Neuronal stem cell (in vitro differentiated cells): ENCODE data around the gene RNF166.
A peak's percentile ranks its signal among the peaks of the same experiment; 100 is the strongest.

Experiments used
- DNase-seq: peaks from one replicate; pipeline ENCODE4 v3.0.0-alpha.2; 2013; ENCODE audit warnings: low spot score
- H2AFZ ChIP-seq: one replicate; pipeline ENCODE4 v1.6.1; 2013; ENCODE audit warnings: mild to moderate bottlenecking, low read length, inconsistent platforms
- H2AK5ac ChIP-seq: 2 replicates; pipeline ENCODE4 v1.6.1; 2013; ENCODE audit warnings: low read depth, mild to moderate bottlenecking, inconsistent platforms, low read length, moderate library complexity, mixed read lengths
- H2BK120ac ChIP-seq: 2 replicates; pipeline ENCODE4 v1.6.1; 2013; ENCODE audit warnings: low read depth, mild to moderate bottlenecking, inconsistent platforms, low read length, moderate library complexity, mixed read lengths
- H2BK12ac ChIP-seq: one replicate; pipeline ENCODE4 v1.6.1; 2013; ENCODE audit warnings: low read length, inconsistent platforms
- H2BK15ac ChIP-seq: 2 replicates; pipeline ENCODE4 v1.6.1; 2013; ENCODE audit warnings: mild to moderate bottlenecking, low read length, inconsistent platforms, mixed read lengths
- H2BK5ac ChIP-seq: one replicate; pipeline ENCODE4 v1.6.1; 2013; ENCODE audit warnings: inconsistent platforms, mild to moderate bottlenecking, low read length, moderate library complexity
- H3K14ac ChIP-seq: one replicate; pipeline ENCODE4 v1.6.1; 2013; ENCODE audit warnings: low read length, inconsistent platforms
- H3K18ac ChIP-seq: 2 replicates; pipeline ENCODE4 v1.6.1; 2013; ENCODE audit warnings: low read length, inconsistent platforms
- H3K23ac ChIP-seq: 2 replicates; pipeline ENCODE4 v1.6.1; 2013; ENCODE audit warnings: low read depth, mild to moderate bottlenecking, mixed read lengths, low read length, inconsistent platforms; ENCODE audit not compliant: poor library complexity
- H3K27ac ChIP-seq: replicated peaks from 3 replicates; pipeline ENCODE4 v1.5.1; 2013; ENCODE audit warnings: low read length, inconsistent platforms
- H3K27me3 ChIP-seq, 3 experiments: 2 replicates each; pipeline ENCODE4 v1.6.1; 2013; ENCODE audit warnings: low read length in 3 of 3, mild to moderate bottlenecking in 2 of 3, inconsistent platforms in 1 of 3, low read depth in 1 of 3, mixed read lengths in 1 of 3, moderate library complexity in 1 of 3; ENCODE audit not compliant: control insufficient read depth in 3 of 3, insufficient read depth in 3 of 3
- H3K36me3 ChIP-seq, 2 donors: replicated peaks in 1 of 2; 2 replicates each; pipeline ENCODE4 v1.6.1; 2013; ENCODE audit warnings: low read length in 2 of 2; ENCODE audit not compliant: control insufficient read depth in 2 of 2, insufficient read depth in 2 of 2
- H3K4ac ChIP-seq: 2 replicates; pipeline ENCODE4 v1.6.1; 2013; ENCODE audit warnings: inconsistent platforms, mild to moderate bottlenecking, low read length, moderate library complexity
- H3K4me1 ChIP-seq, 2 donors: 1 replicate in 1 of 2; 2 replicates in 1 of 2; pipeline ENCODE4 v1.6.1; 2013; ENCODE audit warnings: low read length in 2 of 2, low read depth in 1 of 2; ENCODE audit not compliant: control insufficient read depth in 2 of 2, insufficient read depth in 1 of 2
- H3K4me2 ChIP-seq: one replicate; pipeline ENCODE4 v1.6.1; 2013; ENCODE audit warnings: mild to moderate bottlenecking, low read length, inconsistent platforms; ENCODE audit not compliant: insufficient read depth, poor library complexity, severe bottlenecking
- H3K4me3 ChIP-seq, 2 donors: 2 replicates each; pipeline ENCODE4 v1.5.1; 2013; ENCODE audit warnings: low read length in 2 of 2, mild to moderate bottlenecking in 2 of 2, inconsistent platforms in 1 of 2, moderate library complexity in 1 of 2
- H3K79me1 ChIP-seq: one replicate; pipeline ENCODE4 v1.6.1; 2013; ENCODE audit warnings: low read depth, mild to moderate bottlenecking, inconsistent platforms, low read length, moderate library complexity
- H3K9ac ChIP-seq: one replicate; pipeline ENCODE4 v1.6.1; 2013; ENCODE audit warnings: mild to moderate bottlenecking, low read depth, low read length, inconsistent platforms; ENCODE audit not compliant: poor library complexity
- H3K9me3 ChIP-seq, 2 donors: replicated peaks in 1 of 2; 2 replicates each; pipeline versions ENCODE3 to v1.6.1; 2013; ENCODE audit warnings: low read length in 2 of 2, mild to moderate bottlenecking in 2 of 2, inconsistent platforms in 1 of 2, low read depth in 1 of 2, mixed read lengths in 1 of 2, moderate library complexity in 1 of 2; ENCODE audit not compliant: control insufficient read depth in 2 of 2, insufficient read depth in 1 of 2
- H4K8ac ChIP-seq: one replicate; pipeline ENCODE4 v1.6.1; 2013; ENCODE audit warnings: low read depth, mild to moderate bottlenecking, inconsistent platforms, low read length, moderate library complexity
- H4K91ac ChIP-seq: one replicate; pipeline ENCODE4 v1.6.1; 2013; ENCODE audit warnings: low read length, low read depth, mild to moderate bottlenecking, inconsistent platforms; ENCODE audit not compliant: poor library complexity
- WGBS, 2 donors: extraction: QIAGEN DNeasy Blood & Tissue Kit; methylation state at CpG; one replicate each; pipeline ENCODE4 v1.1.7; 2013; ENCODE audit warnings: missing lambda C conversion rate in 2 of 2, mixed read lengths in 1 of 2; ENCODE audit not compliant: insufficient read length in 2 of 2, insufficient replicate concordance in 1 of 2; ENCODE audit errors: extremely low coverage in 2 of 2; 5-methylcytosine and 5-hydroxymethylcytosine counted together

The RNF166 gene

DNA sequence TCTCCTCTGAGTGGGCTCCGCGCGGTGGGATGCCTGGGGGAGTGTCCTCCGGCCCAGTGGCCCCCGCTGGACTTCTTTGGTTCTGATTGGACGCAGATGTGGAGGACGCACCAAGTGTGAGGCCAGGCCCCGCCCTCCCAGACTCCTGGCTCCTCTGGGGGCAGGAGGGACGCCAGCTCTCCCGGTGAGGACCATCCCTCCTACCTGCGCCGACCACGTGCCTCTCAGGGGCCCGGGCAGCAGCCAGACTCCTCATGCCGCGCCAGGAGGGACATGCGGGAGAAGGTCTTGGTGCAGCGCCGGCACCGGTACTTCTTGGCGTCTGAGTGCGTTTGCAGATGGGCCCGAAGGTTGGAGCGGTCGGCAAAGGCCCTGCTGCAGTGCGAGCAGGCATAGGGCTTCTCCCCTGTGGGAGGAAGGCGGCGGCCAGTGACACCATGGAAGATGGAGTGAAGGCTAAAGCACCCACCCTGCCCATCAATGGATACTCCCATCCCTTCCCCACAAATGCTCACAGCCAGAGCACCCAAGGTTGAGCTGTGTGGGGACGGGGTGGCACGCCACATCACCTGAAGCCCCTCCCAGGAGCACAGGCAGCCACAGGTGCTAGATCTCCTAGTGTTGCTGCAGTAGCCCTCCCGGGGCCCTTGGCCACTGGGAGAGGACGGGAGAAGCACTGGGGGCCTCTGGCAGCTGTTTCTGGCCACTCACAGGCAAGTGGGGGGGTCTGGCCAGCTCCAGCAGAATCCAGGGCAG is 27.8 kb downstream of the RNF166 start:
- Histone ChIP-seq H3K4me1 (peaks cover 4% of the 10 kb centered on the region in 2 donors), H2AFZ (no peak overlapping the region), H3K18ac (peak overlapping the region; percentile 72), H2AK5ac (peak overlapping the region; percentile 8), H3K27me3 (no peaks in the 10 kb centered on the region), H3K79me1 (no peaks in the 10 kb centered on the region), H3K14ac (no peak overlapping the region), H3K4me3 (no peak overlapping the region), H2BK120ac (no peak overlapping the region), H3K9me3 (no peaks in the 10 kb centered on the region), H2BK12ac (no peak overlapping the region), H2BK5ac (no peak overlapping the region), H4K8ac (no peak overlapping the region), H3K23ac (no peak overlapping the region), H3K4ac (no peak overlapping the region), H3K36me3 (no peaks in the 10 kb centered on the region), H3K27ac (no peak overlapping the region), H3K4me2 (no peak overlapping the region), H4K91ac (no peak overlapping the region), H2BK15ac (no peak overlapping the region), H3K9ac (no peak overlapping the region)
- WGBS, 2 donors: no CpG with 5 or more reads among the region's 32 CpGs
- no peak for DNase-seq

DNA sequence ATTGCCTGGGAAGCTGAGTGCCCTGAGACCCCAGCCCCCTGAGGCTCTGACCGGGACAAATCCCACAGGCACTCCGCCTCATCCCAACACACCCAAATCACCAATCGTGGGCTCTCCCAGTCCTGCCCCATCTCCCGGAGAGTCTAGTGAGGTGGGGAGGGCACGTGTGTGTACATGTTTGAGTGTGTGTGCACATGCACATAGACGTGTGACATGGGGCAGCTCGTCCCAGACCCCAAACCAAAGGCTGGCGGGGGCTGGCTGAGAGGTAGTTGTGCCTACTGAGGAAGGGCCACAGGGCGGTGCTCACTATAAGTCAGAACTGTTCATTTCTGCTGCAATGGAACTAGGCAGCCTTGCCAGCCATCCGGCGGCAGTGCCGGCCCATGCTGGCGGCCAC is 28.5 kb downstream of the RNF166 start:
- Histone ChIP-seq H2BK5ac (peak overlapping the region; percentile 78), H3K36me3 (no peaks in the 10 kb centered on the region), H2AFZ (no peak overlapping the region), H3K9ac (no peak overlapping the region), H3K4ac (no peak overlapping the region), H3K27ac (no peak overlapping the region), H3K9me3 (no peaks in the 10 kb centered on the region), H2BK12ac (no peak overlapping the region), H3K4me2 (no peak overlapping the region), H3K23ac (no peak overlapping the region), H4K91ac (no peak overlapping the region), H2BK15ac (no peak overlapping the region), H3K4me3 (no peak overlapping the region), H3K79me1 (no peaks in the 10 kb centered on the region), H2BK120ac (no peak overlapping the region), H4K8ac (no peak overlapping the region), H3K14ac (no peak overlapping the region), H3K4me1 (peaks cover 4% of the 10 kb centered on the region in 2 donors), H3K18ac (no peak overlapping the region), H3K27me3 (no peaks in the 10 kb centered on the region), H2AK5ac (peak overlapping the region; percentile 8)
- DNase-seq: no peak
- WGBS, 2 donors: no CpG with 5 or more reads among the region's 13 CpGs

DNA sequence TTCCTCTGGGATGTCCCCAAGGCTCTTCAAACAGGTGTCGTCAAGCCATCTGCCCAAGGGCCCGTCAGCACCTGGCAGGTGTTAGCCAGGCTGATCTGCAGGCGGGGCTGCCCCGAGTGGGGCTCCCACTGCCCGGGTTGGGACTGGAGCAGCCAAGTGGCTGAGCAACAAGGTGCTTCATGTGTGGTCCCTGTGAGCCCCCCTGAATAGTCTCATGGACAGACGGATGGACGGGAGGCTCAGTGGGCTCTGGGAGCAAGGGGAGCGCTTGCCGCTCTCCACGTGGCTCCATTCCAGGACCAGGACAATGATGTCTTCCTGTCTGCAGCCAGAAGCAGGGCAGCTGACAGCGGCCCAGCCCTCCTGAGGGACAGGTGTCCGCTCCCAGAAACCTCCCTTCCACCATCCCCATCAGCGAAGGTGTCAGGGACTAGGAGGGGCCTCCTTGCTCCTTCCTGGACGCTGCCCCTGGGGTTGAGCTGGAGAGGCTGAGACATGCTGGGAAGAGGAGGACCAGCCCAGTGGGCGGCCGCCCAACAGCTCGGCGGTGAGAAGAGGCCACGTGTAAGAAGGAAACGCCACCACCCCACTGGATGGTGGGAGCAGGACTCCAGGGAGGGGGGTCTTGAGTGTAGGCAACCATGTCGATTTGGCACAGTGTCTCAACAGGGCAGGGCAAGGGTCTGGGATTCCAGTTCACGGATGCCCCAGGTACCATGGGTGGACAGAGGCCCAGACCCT is 29.5 kb downstream of the RNF166 start:
- no peak overlapping the region for H2BK12ac ChIP-seq
- H3K4me3 ChIP-seq: no peak overlapping the region
- H3K36me3 ChIP-seq: no peaks in the 10 kb centered on the region
- no peak for DNase-seq
- H3K9ac ChIP-seq: no peak overlapping the region
- no peak overlapping the region for H3K4me2 ChIP-seq
- no peak overlapping the region for H4K91ac ChIP-seq
- peaks cover 3 to 6% of the 10 kb centered on the region in 2 donors for H3K4me1 ChIP-seq
- no peak overlapping the region for H3K27ac ChIP-seq
- H3K14ac ChIP-seq: no peak overlapping the region
- H3K4ac ChIP-seq: peak overlapping the region; percentile 23
- H2BK5ac ChIP-seq: no peak overlapping the region
- H3K18ac ChIP-seq: peak overlapping the region; percentile 38
- H2AFZ ChIP-seq: no peak overlapping the region
- H4K8ac ChIP-seq: peak overlapping the region; percentile 43
- H3K9me3 ChIP-seq: no peaks in the 10 kb centered on the region
- H3K27me3 ChIP-seq: no peaks in the 10 kb centered on the region
- peaks cover 3% of the 10 kb centered on the region for H3K79me1 ChIP-seq
- H2BK120ac ChIP-seq: no peak overlapping the region
- peak overlapping the region; percentile 55 for H3K23ac ChIP-seq
- WGBS, 2 donors: no CpG with 5 or more reads among the region's 22 CpGs
- H2BK15ac ChIP-seq: peak overlapping the region; percentile 17
- H2AK5ac ChIP-seq: peak overlapping the region; percentile 63

DNA sequence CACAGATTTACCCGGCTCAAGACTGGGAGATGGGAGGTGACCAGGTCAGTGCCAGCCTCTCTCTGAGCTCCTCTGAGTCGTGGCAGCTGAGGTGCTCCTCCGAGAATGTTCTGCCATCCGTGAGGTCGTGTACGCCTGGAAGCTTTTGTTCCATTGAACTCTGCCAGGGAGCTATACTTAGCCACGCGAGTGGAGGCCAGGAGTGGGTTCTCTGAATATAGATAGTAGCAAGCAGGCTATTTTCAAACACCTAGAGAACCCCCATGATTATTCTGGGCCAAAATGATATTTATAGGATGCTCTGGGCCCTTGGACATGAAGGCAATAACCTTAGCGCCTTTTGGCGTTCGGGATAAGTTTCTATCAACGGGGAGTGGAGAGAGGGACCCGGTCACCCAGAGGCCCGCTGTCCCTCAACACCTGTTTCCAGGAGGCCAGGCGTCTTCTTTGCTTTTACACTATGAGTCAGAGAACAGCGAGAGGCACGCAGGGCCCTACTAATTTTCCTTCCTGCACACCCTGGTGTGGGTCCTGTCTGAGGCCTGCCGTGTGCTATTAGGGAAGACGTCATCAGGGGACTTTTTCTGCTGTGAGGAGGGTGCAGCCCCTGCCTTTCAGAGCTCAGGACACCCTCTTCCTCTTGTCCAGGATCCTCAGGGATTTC is 32.4 kb downstream of the RNF166 start:
- H3K27me3 ChIP-seq: no peaks in the 10 kb centered on the region
- no CpG with 5 or more reads among the region's 19 CpGs for WGBS, 2 donors
- H2AK5ac ChIP-seq: no peak overlapping the region
- H3K27ac ChIP-seq: no peak overlapping the region
- H2AFZ ChIP-seq: no peak overlapping the region
- no peak overlapping the region for H3K9ac ChIP-seq
- DNase-seq: no peak
- no peak overlapping the region for H2BK15ac ChIP-seq
- no peak overlapping the region for H4K91ac ChIP-seq
- no peak overlapping the region for H3K23ac ChIP-seq
- no peak overlapping the region for H3K18ac ChIP-seq
- H3K36me3 ChIP-seq: no peaks in the 10 kb centered on the region
- no peak overlapping the region for H3K4me2 ChIP-seq
- no peak overlapping the region for H2BK12ac ChIP-seq
- H3K4me3 ChIP-seq: no peak overlapping the region
- H2BK120ac ChIP-seq: no peak overlapping the region
- no peak overlapping the region for H3K4ac ChIP-seq
- no peak overlapping the region for H3K14ac ChIP-seq
- peaks cover 0 to 2% of the 10 kb centered on the region in 2 donors for H3K4me1 ChIP-seq
- peaks cover 3% of the 10 kb centered on the region for H3K79me1 ChIP-seq
- H2BK5ac ChIP-seq: peak overlapping the region; percentile 48
- H4K8ac ChIP-seq: no peak overlapping the region
- H3K9me3 ChIP-seq: no peaks in the 10 kb centered on the region
